GM19043 (cell line): ENCODE measurements around the gene EEF1AKMT1.
A peak's percentile ranks its signal among the peaks of the same experiment; 100 is the strongest.

Experiments
- ATAC-seq: cut with Tn5 transposase; IDR thresholded peaks from one replicate; pipeline ENCODE4 v1.9.1; 2021; ENCODE audit warnings: low read depth; ENCODE audit not compliant: unreplicated experiment

EEF1AKMT1 gene, protein sequence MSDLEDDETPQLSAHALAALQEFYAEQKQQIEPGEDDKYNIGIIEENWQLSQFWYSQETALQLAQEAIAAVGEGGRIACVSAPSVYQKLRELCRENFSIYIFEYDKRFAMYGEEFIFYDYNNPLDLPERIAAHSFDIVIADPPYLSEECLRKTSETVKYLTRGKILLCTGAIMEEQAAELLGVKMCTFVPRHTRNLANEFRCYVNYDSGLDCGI

DNA sequence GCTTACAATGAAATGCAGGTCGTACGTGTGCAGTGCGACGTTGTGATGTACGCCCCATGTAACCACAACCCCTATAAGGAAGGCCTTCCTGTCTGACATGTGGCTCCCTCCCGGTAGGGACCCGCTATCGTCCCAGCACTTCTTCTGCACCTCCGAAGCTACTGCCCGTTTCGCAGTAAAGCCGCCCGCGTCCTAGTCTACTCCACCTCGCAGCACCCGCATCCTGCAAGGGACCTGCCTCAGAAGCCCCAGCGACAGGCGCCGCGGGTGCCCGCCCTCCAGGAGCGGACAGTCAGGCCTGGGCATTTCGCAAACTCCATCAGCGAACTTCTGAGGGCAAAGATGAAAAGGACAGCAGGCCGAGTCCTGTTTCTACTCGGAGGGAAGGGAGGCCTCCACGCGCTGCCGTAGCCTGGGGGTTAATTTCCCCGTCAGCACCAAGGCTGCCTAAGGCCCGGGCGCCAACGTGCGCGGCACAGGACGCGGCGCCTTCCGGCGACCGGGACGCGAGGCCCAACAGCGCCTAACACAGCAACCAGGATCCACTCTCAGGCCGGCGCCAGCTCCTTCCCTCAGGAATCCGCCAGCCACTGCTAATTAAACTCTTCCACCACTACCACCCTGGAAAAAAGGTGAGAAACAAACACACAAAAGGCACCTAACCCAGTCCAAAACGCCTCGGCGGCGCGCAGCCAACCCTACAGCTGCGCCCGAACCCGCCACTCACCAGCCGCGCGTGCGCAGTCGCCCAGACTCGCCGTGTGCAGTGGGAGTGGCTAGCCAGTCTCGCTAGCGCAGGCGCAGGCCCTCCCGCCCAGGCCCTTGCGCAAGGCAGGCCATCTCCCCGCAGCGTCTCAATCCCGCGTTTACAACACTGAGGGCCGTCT is at the start of gene EEF1AKMT1:
Gene EEF1AKMT1, minus strand, starts transcription at position 768 of the 887 bp plus-strand sequence. CDS start 16,363 bp downstream, outside the sequence.
- ATAC-seq = peak; percentile 78

DNA sequence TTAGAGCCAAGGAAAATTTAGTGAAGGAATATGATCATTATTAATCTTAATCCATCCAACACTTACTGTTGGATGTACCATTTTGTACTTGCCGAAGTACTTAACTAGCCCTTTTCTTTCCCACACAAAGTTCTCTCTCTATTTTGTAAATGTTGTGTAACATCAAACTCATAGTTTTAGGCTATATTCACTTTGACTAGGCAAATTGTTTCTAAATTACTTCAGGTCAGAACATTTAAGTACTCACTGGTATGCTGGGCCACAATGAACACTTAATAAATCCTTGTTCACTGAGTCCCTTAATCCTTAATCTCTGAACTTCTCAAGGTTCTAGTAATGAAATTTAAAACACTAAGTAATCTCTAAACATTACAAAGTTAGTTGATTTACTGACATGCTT is 49.3 kb upstream of the EEF1AKMT1 start:
- no peak for ATAC-seq

DNA sequence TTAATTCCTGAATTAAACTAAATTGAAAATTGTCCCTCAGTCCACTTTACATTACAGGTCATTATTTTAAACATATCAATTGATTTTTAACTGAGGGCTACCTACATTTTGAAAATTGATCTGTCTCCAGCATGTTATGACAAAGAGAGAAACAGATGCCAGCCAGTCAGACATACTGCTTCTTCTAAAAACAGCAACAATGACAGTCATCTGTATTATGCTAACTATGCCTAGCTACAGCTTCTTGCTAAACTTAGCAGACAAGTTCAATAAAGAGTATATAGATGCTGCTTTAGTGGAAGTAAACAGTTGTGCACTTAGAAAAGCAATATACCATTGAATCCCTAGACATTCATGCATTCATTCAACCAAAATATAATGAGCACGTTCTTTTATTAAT is 48.6 kb upstream of the EEF1AKMT1 start:
- no peak for ATAC-seq

DNA sequence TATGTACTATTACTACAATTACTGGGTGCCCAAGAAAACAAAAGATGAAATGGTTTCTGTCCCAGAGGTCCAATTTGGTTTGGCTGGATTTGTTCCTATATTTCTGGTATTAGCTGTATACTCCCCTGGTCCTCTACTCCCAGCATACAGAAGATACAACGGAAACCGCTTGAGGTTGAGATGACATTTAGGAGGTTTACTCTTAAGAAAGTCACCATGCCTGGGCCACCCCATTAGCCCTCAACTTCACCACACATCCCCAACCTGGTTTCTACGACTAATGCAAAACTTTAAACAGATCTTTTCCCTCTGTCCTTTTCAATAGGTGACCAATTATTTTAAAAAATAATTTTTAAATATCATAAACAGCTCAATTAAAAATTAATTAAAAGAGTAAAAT is 46.0 kb upstream of the EEF1AKMT1 start:
- no peak for ATAC-seq

DNA sequence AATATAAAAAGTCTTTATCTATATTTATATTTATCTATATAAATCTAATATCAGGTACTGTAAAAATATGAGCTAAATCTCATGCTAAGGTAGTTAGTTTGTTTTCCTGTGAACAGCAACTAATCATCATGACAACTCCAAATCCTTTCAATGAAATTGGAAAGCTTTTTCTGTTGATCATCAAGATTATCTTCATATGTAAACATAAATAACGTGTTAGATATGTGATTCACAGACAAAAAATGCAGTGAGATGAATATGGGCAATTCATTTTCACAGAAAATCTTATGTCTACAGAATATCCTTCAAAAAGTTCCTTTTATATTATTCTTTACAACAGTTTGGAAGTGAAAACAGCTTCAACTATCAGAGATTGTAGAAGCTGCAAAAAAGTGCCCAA is 41.7 kb upstream of the EEF1AKMT1 start:
- ATAC-seq = no peak

DNA sequence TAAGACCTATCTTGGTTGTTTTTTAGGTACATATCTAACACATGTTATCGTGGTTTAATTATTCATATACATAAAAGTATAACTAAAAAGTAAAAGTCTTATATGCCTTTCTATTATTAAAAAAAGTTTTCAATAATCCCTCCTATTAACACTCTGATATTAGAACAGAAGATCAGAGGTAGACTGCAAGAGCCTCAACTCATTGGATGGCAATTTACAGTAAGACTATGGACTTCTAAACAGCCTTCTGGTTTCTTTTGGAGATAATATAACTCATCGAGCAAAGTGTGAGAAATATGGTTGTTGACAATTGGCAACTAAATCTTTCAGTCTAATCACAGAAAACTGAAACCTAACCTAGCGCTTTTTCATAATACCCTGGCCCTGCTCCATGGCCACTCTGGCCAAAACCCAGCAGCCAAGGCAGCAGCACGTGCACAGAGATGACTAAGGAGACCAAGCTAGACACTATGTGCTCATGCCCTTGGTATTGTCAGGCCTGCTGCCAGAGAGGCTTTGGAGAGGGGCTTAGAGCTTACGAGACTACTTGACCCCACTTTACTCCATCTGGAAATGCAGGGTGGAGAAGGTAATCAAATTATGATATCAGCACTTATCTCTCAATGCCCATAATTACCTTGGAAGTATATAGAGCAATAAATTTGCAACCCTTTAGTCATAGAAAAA is 40.6 kb upstream of the EEF1AKMT1 start:
- no peak for ATAC-seq

DNA sequence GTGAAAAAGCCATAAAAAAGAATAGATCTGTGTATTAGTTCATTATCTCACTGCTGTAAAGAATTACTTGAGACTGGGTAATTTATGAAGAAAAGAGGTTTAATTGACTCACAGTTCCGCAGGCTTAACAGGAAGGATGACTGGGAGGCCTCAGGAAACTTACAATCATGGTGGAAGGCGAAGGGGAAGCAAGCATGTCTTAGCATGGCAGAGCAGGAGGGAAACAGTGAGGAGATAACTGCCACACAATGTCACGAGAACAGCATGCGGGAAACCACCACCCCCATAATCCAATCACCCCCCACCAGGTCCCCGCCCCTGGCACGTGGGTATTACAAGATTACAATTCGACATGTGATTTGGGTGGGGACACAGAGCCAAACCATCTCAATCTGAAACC is 39.1 kb upstream of the EEF1AKMT1 start:
- ATAC-seq = no peak

DNA sequence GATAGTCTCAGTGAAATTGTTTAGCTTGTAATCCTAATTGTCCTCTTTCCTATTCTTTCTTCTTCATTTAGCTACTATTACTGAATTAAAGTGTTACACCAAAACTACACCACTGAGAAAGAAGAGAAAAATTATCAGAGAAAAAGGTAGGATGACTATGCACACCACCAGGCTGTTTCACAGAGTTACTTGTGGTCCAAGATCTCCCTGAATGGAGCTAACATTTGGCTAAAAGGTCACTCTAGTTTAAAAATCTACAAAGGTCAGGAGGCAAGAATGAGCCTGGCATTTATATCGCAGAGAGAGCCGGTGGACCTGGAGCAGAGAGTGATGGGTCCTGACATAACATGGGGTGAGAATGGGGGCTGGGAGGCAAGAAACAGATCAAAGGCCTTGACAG is 37.0 kb upstream of the EEF1AKMT1 start:
- ATAC-seq = no peak

DNA sequence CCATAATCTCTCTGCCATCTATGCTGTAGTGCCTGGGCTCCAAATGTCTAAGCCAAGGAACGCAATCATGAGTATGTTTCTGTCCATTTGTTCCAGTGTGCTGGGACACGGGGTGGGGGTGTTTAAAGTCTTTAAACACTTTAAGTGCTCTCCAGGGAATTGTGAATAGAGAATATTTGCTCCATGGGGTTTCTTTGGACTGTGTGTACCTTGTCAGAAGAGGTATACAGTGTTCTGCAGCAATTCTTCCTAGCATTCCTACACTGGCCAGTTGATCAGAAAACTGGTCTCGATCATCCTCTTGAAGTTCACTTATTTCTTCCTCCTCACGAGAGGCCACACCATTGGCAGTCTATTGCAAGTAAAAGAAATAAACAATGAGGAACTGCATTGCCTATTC is 35.1 kb upstream of the EEF1AKMT1 start:
- ATAC-seq = no peak

DNA sequence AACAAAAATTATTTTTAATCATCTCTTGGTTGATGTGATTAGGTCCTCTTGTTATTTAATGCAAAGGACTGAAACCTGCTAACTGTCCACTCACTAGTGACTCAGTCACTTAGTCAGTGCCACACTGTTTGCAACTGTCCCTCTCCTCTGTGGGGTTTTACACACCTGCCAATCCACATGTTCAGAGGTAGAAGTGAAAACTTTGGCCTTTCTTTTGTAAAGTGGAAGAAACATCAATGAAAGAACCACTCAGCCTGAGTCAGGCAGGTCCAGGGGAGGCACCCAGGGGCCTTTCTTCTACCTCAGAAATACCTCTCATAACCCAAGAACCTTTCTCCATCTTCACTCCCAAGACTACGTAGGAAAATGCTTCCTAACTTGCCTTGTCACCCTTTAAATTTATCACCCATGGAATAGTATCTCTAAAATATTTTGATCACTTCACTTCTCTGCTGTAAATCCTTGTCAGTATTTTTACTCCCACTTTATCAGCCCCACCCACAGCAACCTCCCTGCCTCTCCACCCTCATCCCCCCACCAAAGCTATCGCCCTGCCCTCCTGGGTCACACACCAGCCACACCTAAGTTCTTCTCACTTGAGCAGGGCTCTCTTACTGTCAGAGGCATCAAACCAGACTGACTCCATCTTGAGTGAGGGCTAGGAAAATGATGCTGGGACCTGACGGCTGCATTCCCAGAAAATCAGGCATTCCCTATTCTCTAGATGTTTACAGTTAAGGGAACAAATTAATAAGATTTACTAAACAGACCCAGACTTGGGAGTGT is 29.6 kb upstream of the EEF1AKMT1 start:
- ATAC-seq = no peak

DNA sequence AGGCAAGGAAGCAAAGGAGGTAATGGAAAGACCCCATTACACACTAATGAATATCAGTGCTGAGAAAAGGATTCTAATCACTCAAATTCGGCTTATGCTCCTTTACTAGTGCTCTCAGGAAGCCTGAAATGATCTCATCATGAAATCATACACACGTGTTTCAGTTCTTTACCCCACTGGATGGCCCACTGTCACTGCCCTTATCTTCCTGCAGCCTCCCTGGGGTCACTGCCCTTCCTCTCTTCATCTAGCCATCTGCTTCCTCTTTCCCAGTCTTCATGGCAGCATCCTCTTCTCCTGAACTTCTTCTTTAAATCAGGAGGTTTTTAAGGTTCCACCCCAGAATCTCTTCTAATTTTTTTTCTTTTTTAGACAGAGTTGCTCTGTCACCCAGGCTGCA is 27.9 kb upstream of the EEF1AKMT1 start:
- no peak for ATAC-seq

DNA sequence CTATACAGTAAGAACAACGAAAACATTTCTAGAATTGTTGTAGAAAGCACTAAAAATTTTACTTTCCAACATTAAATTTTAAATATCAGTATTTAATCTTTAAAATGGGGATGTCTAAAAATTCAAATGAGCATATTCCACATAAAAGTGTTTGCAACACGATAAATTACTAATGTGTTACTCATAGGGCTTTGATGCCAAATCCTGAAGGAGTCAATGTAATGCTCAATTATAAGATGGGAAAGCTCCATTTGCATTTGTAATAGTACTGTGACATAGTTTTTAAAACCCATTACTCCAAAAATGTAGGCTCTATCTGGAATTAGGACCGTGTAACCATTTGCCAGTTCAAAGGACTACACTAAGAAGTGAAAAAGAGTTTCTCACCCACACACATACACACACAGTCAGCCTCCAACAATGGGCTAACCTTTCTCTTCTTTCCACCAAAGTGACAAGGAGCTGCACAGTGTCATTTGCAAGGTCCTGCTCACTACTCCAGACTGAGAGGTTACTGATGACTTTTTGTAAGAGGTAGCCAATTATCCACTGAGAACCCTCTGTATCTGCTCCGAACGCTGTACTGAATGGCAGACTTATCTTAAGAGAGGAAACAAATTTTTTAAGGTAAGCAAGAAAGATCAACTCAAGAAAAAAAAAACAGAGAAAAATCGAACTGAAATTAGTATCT is 26.1 kb upstream of the EEF1AKMT1 start:
- ATAC-seq = no peak

DNA sequence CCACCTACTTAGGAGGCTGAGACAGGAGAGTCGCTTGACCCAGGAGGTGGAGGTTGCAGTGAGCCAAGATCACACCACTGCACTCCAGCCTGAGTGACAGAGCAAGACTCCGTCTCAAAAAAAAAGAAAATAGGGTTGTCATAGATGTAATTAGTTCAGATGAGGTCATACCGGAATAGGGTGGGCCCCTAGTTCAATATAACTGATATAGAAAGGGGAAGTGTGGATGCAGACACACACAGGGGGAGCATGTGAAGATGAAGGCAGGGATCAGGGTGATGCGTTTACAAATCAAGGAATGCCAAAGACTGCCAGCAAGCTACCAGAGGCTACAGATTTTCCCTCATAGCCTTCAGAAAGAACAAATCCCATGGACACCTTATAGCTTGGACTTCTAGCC is 24.3 kb upstream of the EEF1AKMT1 start:
- ATAC-seq = no peak

DNA sequence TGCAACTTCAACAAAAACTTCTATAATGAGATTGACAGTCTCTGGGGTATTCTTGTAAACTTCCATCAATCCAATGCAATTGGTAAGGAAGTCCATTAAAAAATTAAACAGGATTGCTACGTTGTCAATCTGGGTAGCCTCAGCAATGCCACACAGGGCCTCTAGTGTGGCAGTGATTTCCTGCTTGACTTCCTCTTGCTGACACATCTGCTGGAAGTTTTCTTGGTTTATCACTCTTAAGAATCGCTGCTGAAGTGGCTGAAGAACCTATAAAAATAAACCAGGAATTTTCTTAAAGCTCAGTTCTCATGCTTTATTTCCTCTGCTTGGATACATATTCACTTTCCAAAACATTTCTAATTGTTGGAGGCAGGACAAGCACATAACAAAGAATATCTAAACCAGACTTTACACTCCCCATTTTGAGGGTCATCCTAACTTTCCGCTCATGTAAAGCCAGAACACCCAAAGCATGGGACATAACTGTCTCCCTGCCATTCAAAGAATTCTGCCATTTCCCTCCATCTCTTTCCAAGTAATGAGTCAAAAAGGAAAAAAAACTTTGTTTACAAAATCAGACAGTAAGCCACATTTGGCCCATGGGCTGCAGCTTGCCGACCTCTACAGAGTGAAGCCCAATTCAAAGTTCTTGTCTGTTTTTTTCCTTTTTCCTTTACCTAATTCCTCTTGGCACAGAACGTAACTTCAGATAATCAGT is 23.2 kb upstream of the EEF1AKMT1 start:
- ATAC-seq = no peak

DNA sequence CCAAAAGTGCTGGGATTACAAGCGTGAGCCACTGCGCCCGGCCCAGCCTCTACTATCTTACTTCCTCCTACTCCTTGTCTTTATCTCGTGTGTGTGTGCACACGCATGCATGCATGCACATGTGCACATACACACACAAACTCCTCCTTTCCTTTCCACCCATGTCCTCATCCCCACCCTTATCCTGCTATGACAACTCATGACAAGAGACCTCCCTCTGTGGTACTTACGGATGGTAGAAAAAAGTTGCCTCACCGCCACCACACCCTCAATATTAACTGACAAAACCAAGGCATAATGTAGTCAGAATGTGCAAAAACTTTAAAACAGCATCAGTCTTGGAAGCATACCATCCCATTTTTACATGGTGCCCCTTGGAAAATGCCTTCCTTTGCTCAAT is 15.9 kb upstream of the EEF1AKMT1 start:
- ATAC-seq = no peak

DNA sequence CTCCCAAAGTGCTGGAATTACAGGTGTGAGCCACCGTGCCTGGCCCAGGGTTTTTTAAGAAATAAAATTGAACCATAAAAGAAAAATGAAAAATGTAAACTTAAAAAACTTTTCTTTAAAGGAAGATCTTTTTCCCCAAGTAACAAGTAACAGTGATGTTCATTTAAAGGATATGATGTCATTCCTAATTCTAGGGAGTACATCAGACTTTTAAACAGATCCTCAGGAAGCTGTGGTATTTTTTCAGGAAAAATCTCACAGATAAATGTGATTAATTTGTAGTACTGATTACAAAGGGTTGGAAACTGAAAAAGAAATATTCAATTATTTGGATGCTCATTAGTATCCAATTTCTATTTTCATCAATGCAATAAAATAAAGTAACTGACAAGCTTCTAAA is 14.6 kb upstream of the EEF1AKMT1 start:
- ATAC-seq = no peak

DNA sequence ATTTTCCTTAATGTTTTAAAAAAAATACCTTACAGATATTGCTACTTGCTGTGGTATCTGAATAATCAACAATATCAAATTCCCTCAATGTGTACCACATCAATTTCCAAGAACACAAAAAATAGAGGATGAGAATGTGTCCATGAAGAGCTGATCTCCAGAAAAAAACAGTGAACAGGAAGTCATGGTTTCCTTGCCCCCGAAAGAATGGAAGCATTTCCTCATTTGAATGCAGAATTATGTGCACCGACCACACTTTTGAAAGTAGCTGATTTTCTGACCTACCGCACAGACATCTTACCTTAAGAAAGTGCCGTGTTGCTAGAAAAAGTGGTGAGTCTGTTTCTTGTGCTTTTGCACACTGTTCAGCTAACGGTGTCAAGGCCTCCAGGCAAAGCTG is 13.4 kb upstream of the EEF1AKMT1 start:
- ATAC-seq = no peak

DNA sequence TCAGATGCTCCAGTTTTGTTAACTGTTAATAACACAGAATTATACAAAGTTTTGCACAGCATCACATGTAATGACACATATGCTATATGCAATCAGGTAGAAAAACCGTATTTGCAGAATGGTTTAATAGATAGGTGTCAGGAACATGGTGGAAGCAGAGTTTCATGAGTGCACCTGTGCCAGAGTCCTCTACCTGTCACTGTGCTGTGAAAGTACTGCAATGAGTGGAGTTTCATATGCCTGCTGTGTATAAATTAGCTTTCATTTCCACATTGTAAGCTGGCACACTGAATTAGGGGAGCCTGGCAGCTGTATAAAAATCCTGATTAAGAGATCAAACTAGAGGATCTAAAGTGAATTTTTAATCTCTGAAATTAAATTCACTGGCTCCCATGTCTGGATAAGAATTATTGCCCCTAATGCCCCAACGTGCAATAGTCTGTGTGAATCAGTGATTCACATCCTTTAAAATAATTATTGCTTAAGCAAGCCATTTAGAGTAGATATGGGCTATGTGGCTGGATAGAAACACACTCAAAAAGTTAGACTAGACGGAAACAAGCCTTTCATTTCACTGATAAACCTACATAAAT is 8.5 kb upstream of the EEF1AKMT1 start:
- no peak for ATAC-seq

DNA sequence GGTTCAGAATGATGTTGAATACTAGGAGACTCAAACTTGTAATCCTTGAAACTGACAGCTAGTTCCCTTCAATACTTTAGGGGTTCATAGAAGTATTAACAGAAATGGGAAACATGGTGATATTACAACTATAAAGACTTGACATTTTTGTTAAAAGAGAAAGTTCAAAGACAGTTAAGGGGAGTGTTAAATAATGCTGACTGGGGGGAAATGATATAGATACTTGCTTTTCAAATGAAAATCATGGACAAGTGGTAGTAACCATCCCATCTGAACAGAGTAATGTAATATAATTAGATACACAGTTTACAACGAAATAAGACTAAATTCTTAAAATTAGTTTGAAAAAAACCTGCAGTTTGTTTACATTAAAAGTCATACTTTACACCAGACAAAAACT is 6.6 kb upstream of the EEF1AKMT1 start:
- ATAC-seq = no peak
